ENCODE data around the gene DOK7. TPM values are rescaled to one million over a fixed set of nuclear protein-coding genes. Genes with fewer than 3 reads are reported as not detected.

Gene DOK7
- total RNA-seq, 1 donor from 2014 or later: 5.1 TPM

- no peak for TF ChIP-seq CTCF (IDR thresholded peaks at IDR 0.05; ENCODE audit: partially characterized antibody, unreplicated experiment)
- no peaks in the 10 kb centered on the region for H3K36me3 Mint-ChIP-seq (ENCODE audit: unreplicated experiment)
Measured at GRCh38 chr4:3488820-3489219, 25.7 kb downstream of the DOK7 start.

GRCh38 chr4:3489451-3489962 lies 26.4 kb downstream of the DOK7 start:
- peaks cover 1% of the 10 kb centered on the region for H3K4me1 Mint-ChIP-seq (ENCODE audit: low read depth, unreplicated experiment)
- H3K4me3 Mint-ChIP-seq (ENCODE audit: unreplicated experiment): no peak overlapping the region
- TF ChIP-seq CTCF (IDR thresholded peaks at IDR 0.05; ENCODE audit: partially characterized antibody, unreplicated experiment): no peak
- peak; percentile 55 for DNase-seq
- H3K36me3 Mint-ChIP-seq (ENCODE audit: unreplicated experiment): no peaks in the 10 kb centered on the region
- peaks cover 6% of the 10 kb centered on the region for H3K27me3 Mint-ChIP-seq (ENCODE audit: unreplicated experiment)
- H3K27ac Mint-ChIP-seq (ENCODE audit: unreplicated experiment): no peak overlapping the region
- H3K9me3 Mint-ChIP-seq (ENCODE audit: unreplicated experiment): peaks cover 3% of the 10 kb centered on the region

More at GRCh38 chr4:3488820-3489219, 25.7 kb downstream of the DOK7 start:
- Mint-ChIP-seq H3K4me3 (ENCODE audit: unreplicated experiment) (no peak overlapping the region), H3K27me3 (ENCODE audit: unreplicated experiment) (peaks cover 5% of the 10 kb centered on the region), H3K4me1 (ENCODE audit: low read depth, unreplicated experiment) (peaks cover 1% of the 10 kb centered on the region), H3K9me3 (ENCODE audit: unreplicated experiment) (peaks cover 3% of the 10 kb centered on the region), H3K27ac (ENCODE audit: unreplicated experiment) (no peak overlapping the region)
- peak; percentile 16 for DNase-seq

- peaks cover 7% of the 10 kb centered on the region for H3K27me3 Mint-ChIP-seq (ENCODE audit: unreplicated experiment)
- no peaks in the 10 kb centered on the region for H3K36me3 Mint-ChIP-seq (ENCODE audit: unreplicated experiment)
- H3K4me3 Mint-ChIP-seq (ENCODE audit: unreplicated experiment): no peak overlapping the region
- no peak overlapping the region for H3K27ac Mint-ChIP-seq (ENCODE audit: unreplicated experiment)
- no peaks in the 10 kb centered on the region for H3K4me1 Mint-ChIP-seq (ENCODE audit: low read depth, unreplicated experiment)
- TF ChIP-seq CTCF (IDR thresholded peaks at IDR 0.05; ENCODE audit: partially characterized antibody, unreplicated experiment): no peak
- H3K9me3 Mint-ChIP-seq (ENCODE audit: unreplicated experiment): peaks cover 2% of the 10 kb centered on the region
- DNase-seq: no peak
Measured at GRCh38 chr4:3491681-3492405, 28.7 kb downstream of the DOK7 start.

- DNase-seq: no peak
- Mint-ChIP-seq H3K9me3 (ENCODE audit: unreplicated experiment) (peaks cover 2% of the 10 kb centered on the region), H3K27ac (ENCODE audit: unreplicated experiment) (no peak overlapping the region), H3K4me3 (ENCODE audit: unreplicated experiment) (no peak overlapping the region), H3K36me3 (ENCODE audit: unreplicated experiment) (no peaks in the 10 kb centered on the region), H3K27me3 (ENCODE audit: unreplicated experiment) (peaks cover 8% of the 10 kb centered on the region), H3K4me1 (ENCODE audit: low read depth, unreplicated experiment) (no peaks in the 10 kb centered on the region)
- TF ChIP-seq CTCF (IDR thresholded peaks at IDR 0.05; ENCODE audit: partially characterized antibody, unreplicated experiment): no peak
Measured at GRCh38 chr4:3492741-3493719, 29.9 kb downstream of the DOK7 start.
